ENCODE measurements around the gene WEE1.

DNA sequence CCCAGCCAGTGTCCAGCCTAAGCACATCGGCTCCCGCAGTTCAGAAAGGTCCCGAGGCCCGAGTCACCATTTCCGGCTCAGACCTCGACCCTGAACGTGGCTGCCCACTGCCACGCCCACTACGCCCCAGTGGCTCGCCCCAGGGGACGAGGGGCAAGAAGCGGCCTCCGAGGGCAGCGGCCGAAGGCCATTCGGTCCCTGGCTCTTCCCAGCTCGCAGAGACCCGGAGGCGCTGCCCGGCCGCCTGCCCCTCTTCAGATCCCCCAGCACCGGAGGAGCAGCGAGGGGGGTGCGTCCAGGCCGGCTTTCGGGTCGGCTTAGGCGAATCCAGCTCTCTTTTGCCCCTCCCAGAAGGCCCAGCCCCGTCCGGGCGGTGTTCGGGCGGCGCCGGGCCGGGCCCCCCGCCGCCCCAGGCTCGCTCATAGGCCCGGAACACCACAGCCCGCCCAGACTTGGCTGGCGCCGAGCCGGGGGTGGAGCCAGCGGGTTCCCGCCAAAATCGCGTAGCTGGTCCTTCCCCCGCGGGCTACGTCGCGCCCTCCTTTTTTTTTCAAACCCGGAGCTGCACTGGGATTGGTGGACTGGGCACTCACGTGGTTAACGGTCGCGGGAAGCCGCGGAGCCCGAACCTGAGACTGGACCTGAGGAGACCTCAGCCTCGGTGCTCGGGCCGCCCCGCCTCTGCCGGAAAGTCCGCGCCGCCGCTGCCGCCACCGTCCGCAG lies at the start of gene WEE1:
- TF ChIP-seq, protein P1, sequence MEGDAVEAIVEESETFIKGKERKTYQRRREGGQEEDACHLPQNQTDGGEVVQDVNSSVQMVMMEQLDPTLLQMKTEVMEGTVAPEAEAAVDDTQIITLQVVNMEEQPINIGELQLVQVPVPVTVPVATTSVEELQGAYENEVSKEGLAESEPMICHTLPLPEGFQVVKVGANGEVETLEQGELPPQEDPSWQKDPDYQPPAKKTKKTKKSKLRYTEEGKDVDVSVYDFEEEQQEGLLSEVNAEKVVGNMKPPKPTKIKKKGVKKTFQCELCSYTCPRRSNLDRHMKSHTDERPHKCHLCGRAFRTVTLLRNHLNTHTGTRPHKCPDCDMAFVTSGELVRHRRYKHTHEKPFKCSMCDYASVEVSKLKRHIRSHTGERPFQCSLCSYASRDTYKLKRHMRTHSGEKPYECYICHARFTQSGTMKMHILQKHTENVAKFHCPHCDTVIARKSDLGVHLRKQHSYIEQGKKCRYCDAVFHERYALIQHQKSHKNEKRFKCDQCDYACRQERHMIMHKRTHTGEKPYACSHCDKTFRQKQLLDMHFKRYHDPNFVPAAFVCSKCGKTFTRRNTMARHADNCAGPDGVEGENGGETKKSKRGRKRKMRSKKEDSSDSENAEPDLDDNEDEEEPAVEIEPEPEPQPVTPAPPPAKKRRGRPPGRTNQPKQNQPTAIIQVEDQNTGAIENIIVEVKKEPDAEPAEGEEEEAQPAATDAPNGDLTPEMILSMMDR (IDR thresholded peaks at IDR 0.05), result no peak
- TF ChIP-seq EP300 (IDR thresholded peaks at IDR 0.05) (no peak), POLR2A (IDR thresholded peaks at IDR 0.05) (peak; percentile 55 to 82)

Data from sigmoid colon (tissue), 4 donors.